ENCODE results near the gene KLHL12.

KLHL12 gene

GRCh38 chr1:202880062-202880461, 47.0 kb downstream of the KLHL12 start:
- no peak for DNase-seq

- DNase-seq = no peak
Measured at GRCh38 chr1:202879128-202879527, 47.9 kb downstream of the KLHL12 start.

DNA sequence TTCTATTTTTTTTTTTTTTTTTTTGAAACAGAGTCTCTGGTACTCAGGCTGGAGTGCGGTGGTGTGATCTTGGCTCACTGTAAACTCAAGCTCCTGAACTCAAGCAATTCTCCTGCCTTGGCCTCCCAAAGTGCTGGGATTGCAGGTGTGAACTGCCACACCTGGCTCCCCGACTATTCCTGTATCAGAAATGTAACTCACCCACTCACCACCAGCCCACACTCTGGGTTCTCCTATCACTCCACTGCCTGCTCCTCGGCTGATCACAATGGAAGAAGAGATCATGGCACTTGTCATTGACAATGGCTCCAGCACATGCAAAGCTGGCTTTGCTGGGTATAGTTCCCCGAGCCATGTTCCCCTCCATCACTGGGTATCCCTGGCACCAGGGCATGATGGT, 54.0 kb downstream of the KLHL12 start:
- DNase-seq = no peak

DNA sequence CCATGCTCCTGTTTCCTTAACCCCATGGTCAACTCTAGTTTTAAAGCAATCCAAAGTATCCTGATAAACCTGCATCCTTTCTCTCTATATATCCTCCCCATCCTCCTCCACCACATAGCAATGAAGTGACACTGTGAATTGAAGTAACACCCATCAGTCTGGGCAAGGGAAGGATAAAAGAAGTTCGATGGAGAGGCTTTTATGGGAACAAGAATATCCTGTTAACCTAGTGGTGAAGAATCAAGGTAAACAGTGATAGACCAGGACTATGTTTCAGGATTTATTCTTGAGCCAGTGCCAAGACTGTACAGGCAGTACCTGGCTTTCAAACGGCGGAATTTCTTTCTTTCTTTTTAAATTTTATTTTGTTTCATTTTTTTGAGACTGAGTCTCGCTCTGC, 55.7 kb downstream of the KLHL12 start:
- no peak for DNase-seq

DNA sequence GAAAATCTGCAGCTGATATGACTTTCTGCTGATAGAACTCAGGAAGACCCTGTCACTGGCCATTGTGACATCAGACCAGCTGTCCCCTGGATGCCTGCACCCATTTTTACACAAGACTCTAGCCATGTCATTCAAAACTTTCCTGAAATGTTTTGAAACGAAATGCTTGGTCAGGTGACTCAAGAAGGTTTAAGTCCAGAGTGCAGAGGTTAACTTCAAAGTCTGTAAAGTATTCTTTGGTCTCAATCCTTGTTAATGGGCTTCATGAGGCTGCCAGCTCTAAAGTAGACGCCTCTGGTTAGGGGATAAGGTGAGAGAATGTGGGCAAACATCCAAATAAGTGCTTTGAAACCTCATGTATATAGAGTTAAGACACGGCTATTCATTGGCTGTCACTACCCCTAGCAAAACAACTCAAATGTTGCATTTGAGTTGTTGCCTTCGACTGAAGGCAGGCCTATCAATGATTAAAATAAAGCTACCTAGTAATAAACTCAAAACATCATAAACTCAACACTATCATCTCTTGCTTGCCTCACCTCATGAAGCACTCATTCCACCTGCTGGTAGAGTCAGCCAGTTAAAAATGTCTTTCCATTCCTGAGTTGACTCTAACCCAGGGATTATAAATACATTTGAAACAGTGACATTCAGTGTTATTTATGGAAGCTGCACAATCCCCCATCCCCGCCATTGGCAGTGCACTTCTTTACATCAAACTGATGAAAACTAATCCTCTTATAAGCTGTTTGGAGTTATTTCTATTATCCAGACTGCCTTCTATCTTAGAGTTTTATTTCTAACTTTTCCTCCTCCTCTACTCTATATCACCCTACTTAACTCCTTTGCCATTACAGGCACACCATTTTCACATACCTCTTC, 64.1 kb downstream of the KLHL12 start:
- no peak for DNase-seq

GRCh38 chr1:202861420-202862132, 65.5 kb downstream of the KLHL12 start:
- peak; percentile 39 for DNase-seq

- no peak for DNase-seq
Measured at GRCh38 chr1:202860744-202861419, 66.2 kb downstream of the KLHL12 start.

DNA sequence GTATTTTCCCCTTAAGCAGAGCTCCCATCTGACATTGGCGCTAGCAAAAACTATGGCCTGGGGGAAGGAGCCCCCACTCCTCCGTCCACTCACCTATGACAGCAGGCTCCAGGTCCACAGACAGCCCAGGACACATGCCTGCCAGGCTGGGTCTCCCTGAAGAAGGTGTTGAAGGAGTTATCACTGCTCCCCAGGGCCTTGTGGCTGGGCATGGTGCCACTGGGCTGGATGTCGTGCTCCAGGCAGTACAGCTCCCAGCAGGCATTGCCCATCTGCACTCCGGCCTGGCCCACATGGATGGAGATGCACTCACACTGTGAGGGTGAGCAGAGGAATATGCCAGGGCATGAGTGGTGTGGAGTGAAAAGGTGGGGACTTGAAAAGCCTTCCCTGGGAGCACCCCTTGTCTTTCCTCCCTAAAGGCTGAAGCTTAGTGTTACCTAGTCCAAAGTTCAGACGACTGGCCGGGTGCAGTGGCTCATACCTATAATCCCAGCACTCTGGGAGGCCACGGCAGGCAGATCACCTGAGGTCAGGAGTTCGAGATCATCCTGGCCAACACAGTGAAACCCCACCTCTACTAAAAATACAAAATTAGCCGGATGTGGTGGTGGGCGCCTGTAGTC, 68.1 kb downstream of the KLHL12 start:
- DNase-seq = no peak

DNA sequence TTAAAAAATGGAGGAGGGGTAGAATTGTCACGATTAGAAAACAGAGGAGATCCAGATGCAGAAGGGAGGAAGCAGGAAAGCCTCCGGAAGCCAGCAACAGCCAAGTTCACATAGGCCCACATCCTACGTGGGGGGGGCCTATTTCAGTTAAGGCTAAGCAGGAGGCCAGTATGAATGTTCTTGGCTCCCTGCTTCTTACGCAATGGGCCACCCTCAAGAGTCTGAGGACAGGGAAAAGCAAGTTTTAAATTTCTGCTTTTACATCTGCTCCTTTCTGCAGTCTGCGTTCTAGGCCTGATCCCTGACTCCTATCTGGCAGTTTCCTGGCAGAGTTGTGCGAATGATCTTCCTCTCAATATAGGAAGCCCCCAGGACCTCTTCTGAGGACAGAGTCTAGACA, 68.7 kb downstream of the KLHL12 start:
- no peak for DNase-seq

- no peak for DNase-seq
Measured at GRCh38 chr1:202857136-202857610, 69.9 kb downstream of the KLHL12 start.

DNA sequence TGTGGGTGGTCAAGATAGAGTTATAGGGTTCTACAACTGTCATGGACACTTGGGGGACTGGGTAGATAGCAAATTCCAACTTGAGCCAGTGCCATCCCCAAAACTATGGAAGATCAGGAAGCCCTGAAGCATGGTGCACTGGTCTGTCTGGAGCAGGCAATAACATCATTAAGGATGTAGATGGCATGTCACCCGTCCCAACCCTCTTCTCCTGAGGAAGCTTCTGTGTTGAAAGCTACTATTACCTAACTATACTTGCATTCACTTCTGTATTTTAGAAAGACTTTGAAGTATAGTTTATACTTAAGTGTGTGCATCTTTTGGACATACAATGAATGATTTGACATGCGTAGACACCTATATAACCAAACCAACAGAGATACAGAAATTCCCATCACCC, 71.0 kb downstream of the KLHL12 start:
- no peak for DNase-seq

DNA sequence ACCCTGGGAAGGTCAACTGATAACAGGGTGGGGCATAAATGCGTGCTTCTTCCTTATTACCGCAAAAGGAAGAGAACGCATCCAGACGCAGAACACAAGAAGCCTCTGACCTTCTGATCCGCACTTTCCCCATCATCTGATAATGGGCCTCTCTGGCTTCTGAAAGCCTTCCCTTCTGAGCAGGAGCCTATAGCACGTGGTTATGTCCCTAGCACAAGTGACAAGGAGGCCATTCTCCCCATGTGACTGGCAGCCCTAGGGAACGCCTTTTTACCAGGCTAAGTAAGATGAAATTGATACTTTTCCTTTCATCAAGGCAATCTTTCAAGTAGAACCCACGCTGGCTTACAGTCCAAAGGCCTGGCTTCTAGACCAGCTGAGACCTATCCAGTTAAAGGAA, 72.2 kb downstream of the KLHL12 start:
- DNase-seq = no peak

DNA sequence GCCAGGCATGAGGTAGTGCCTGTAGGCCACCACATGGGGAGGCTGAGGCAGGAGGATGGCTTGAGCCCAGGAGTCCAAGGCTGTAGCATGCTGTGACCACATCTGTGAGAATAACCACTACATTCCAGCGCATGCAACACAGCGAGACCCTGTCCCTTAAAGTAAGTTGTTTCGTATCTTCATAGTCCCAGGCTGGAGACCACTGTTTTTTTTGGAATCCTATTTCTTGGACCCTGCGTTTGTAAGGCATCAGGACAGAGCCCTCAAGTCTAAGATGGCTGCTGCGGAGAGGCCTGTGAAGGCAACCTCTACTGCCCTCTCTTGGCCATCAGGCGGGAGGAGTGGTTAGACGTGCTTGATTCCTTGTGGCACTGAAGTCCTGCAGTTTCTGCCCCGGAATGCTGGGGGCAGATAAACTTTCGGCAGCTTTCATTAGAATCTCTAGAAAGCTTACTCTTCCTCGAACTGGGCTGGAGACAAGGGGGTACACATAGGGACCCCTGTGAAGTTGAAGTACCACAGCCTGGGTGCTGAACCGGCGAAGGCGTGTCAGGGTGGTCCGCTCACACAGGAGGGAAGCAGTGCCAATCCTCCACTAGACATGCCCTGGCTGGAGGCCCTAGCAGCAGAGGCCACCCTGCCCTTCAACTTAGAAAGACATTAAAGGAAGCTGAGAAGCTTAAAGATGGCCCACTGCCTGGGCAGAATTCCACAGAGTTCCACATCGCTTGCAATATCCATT, 74.7 kb downstream of the KLHL12 start:
- DNase-seq = peak; percentile 47

DNA sequence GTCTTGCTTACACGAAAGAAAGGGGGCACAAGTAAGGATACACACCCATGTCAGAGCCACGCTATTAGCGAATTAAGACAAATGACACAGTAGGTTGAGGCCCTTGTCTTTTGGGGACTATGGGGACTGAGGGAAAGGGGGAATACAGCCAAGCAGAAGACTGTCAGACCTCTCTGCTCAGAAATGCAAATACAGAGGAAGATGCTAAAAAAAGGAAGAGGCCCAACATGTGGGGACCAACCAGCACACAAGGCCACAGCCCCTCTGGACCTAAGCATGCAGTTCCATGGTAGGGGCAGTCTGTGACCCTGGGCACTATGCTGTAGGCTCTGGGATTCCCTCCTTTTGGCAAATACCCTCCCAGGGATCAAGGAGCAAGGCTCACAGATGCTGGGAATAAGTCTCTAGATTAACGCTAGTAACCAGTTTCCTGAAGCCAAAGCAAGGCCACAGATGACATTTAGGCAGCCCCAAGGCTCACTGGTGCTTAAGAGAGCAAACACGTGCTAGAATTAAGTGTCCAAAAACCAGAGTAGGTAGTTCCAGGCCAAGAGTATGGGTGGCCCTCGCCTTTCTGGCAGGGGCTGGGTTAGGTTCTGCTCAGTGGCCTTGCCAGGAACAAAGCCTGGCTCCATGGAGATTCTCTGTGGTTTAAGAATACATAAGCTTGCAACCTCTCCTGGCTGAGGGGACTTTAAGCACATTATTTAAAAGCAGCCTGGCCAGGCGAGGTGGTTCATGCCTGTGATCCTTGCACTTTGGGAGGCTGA, 76.3 kb downstream of the KLHL12 start:
- no peak for DNase-seq

DNA sequence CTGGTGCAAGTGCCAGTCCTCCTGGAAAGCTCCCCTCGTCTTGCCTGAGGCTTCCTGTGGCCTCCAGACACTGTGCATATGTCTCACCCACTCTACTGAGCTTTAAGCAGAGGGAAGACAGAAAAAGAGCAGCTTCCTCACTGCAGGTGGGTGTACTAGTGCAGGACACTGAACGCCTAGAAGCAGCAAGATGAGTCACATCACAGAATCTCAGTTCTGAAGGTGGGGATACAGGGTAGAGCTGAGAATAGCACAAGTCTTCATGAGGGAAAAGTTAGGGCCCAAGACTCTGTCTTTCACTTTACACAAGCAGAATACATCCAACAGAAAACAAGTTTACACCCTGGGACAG, 78.9 kb downstream of the KLHL12 start:
- DNase-seq = no peak

- no peak for DNase-seq
Measured at GRCh38 chr1:202844935-202845334, 82.1 kb downstream of the KLHL12 start.

GRCh38 chr1:202844259-202844658, 82.8 kb downstream of the KLHL12 start:
- DNase-seq = no peak

- no peak for DNase-seq
Measured at GRCh38 chr1:202843081-202843480, 84.0 kb downstream of the KLHL12 start.

Measured in CD4-positive, alpha-beta T cell treated with Interleukin-12 subunit alpha and Interleukin-12 subunit beta, for 1 hour (primary cell).